H1 (cell line): ENCODE results near the gene PDZK1IP1. TPM values are rescaled to one million over a fixed set of nuclear protein-coding genes. Genes with fewer than 3 reads are reported as not detected.

Source experiments
- CTCF ChIA-PET: fragments of 300-600 bp; sonication (Branson Sonifier 250); formaldehyde crosslinking; loops from one replicate; lab custom pipeline; 2021; ENCODE audit not compliant: partially characterized antibody; lab: Charles Lee
- POLR2A ChIA-PET: fragments of 300-600 bp; sonication (Branson Sonifier 250); formaldehyde crosslinking; loops from one replicate; lab custom pipeline; 2021; ENCODE audit warnings: inconsistent platforms; ENCODE audit not compliant: partially characterized antibody; lab: Charles Lee
- DNase-seq, 2 experiments: peaks; one replicate each; pipeline versions ENCODE4 v3.0.0 to v3.0.0-alpha.2; 2010 to 2022; ENCODE audit warnings: low spot score in 2 of 2, low read depth in 1 of 2, mixed read lengths in 1 of 2
- FAIRE-seq: peaks from 2 replicates; lab custom pipeline; 2011; peaks lifted over from hg19 to GRCh38; lab: Jason Lieb, UNC
- H2AFZ ChIP-seq: 2 replicates; pipeline ENCODE4 v1.8.1; 2012; ENCODE audit warnings: low read length, inconsistent platforms
- H2AK5ac ChIP-seq: 2 replicates; pipeline ENCODE4 v1.6.1; 2013; ENCODE audit warnings: low read depth, low read length
- H2BK120ac ChIP-seq: replicated peaks from 2 replicates; pipeline ENCODE3; 2013; ENCODE audit warnings: low read depth, low read length, inconsistent platforms
- H2BK12ac ChIP-seq: 2 replicates; pipeline ENCODE4 v1.6.1; 2013; ENCODE audit warnings: low read depth, low read length
- H2BK15ac ChIP-seq: 2 replicates; pipeline ENCODE4 v1.6.1; 2013; ENCODE audit warnings: low read length
- H2BK20ac ChIP-seq: 2 replicates; pipeline ENCODE4 v1.6.1; 2013; ENCODE audit warnings: low read length
- H2BK5ac ChIP-seq: 2 replicates; pipeline ENCODE4 v1.6.1; 2013; ENCODE audit warnings: low read depth, low read length
- H3K14ac ChIP-seq: 2 replicates; pipeline ENCODE4 v1.6.1; 2013; ENCODE audit warnings: inconsistent platforms; ENCODE audit not compliant: insufficient read length
- H3K18ac ChIP-seq: 2 replicates; pipeline ENCODE4 v1.6.1; 2013; ENCODE audit warnings: low read length; ENCODE audit errors: extremely low read depth
- H3K23ac ChIP-seq: 2 replicates; pipeline ENCODE4 v1.6.1; 2013; ENCODE audit warnings: inconsistent platforms; ENCODE audit not compliant: insufficient read length
- H3K23me2 ChIP-seq: 2 replicates; pipeline ENCODE4 v1.6.1; 2013; ENCODE audit warnings: low read depth, low read length
- H3K27ac ChIP-seq: 2 replicates; pipeline ENCODE4 v1.6.1; 2011; ENCODE audit warnings: low read depth, low read length, inconsistent platforms
- H3K27me3 ChIP-seq, 4 experiments: replicated peaks in 1 of 4; 1 replicate in 1 of 4; 2 replicates in 3 of 4; pipeline versions ENCODE4 v1.6.1 to v1.8.1; 2011 to 2013; ENCODE audit warnings: low read length in 3 of 4, mild to moderate bottlenecking in 3 of 4, inconsistent platforms in 2 of 4, mixed read lengths in 2 of 4, moderate library complexity in 1 of 4; ENCODE audit not compliant: control insufficient read depth in 3 of 4, insufficient read depth in 3 of 4; ENCODE audit errors: extremely low read depth in 1 of 4
- H3K36me3 ChIP-seq, 4 experiments: 2 replicates each; pipeline versions ENCODE4 v1.6.1 to v1.8.1; 2011 to 2013; ENCODE audit warnings: mild to moderate bottlenecking in 4 of 4, low read length in 3 of 4, moderate library complexity in 2 of 4, control low read depth in 1 of 4, inconsistent platforms in 1 of 4; ENCODE audit not compliant: insufficient read depth in 4 of 4, control insufficient read depth in 2 of 4
- H3K4ac ChIP-seq: replicated peaks from 2 replicates; pipeline ENCODE3; 2013; ENCODE audit warnings: low read length, low read depth, mixed read lengths, inconsistent platforms; ENCODE audit not compliant: insufficient read length
- H3K4me1 ChIP-seq, 4 experiments: replicated peaks in 1 of 4; 1 replicate in 1 of 4; 2 replicates in 3 of 4; pipeline versions ENCODE4 v1.6.1 to v1.8.1; 2011 to 2013; ENCODE audit warnings: low read length in 3 of 4, inconsistent platforms in 2 of 4, mixed read lengths in 1 of 4; ENCODE audit not compliant: insufficient read depth in 4 of 4, control insufficient read depth in 3 of 4
- H3K4me2 ChIP-seq, 2 experiments: 2 replicates each; pipeline versions ENCODE4 v1.6.1 to v1.8.1; 2011 to 2013; ENCODE audit warnings: low read depth in 2 of 2, low read length in 2 of 2, control low read depth in 1 of 2, inconsistent platforms in 1 of 2, mild to moderate bottlenecking in 1 of 2; ENCODE audit not compliant: insufficient read depth in 1 of 2
- H3K4me3 ChIP-seq, 4 experiments: fragments of 200-600, 300-600 bp in 1 of 4; sonication (generic), shearing (Covaris generic), sonication (Bioruptor Twin) in 1 of 4; 2 replicates each; pipeline versions ENCODE4 v1.5.1 to v1.8.1; 2011 to 2016; ENCODE audit warnings: low read length in 4 of 4, low read depth in 3 of 4, control low read depth in 2 of 4, inconsistent platforms in 2 of 4, mild to moderate bottlenecking in 2 of 4, mixed read lengths in 1 of 4, moderate library complexity in 1 of 4; ENCODE audit not compliant: insufficient read depth in 2 of 4; ENCODE audit errors: extremely low read depth in 1 of 4
- H3K56ac ChIP-seq: replicated peaks from 2 replicates; pipeline ENCODE3; 2013; ENCODE audit warnings: low read depth, mild to moderate bottlenecking, mixed read lengths, low read length, inconsistent platforms; ENCODE audit not compliant: insufficient read length
- H3K79me1 ChIP-seq: 2 replicates; pipeline ENCODE4 v1.6.1; 2013; ENCODE audit warnings: low read depth, low read length, control low read depth
- H3K79me2 ChIP-seq, 2 experiments: 2 replicates each; pipeline versions ENCODE4 v1.6.1 to v1.8.1; 2012 to 2013; ENCODE audit warnings: low read length in 2 of 2, mild to moderate bottlenecking in 2 of 2, inconsistent platforms in 1 of 2; ENCODE audit not compliant: insufficient read depth in 2 of 2, control insufficient read depth in 1 of 2
- H3K9ac ChIP-seq, 4 experiments: replicated peaks in 1 of 4; 1 replicate in 1 of 4; 2 replicates in 3 of 4; pipeline versions ENCODE4 v1.6.1 to v1.8.1; 2011 to 2013; ENCODE audit warnings: low read depth in 3 of 4, low read length in 3 of 4, control low read depth in 2 of 4, mild to moderate bottlenecking in 2 of 4, moderate library complexity in 2 of 4, inconsistent platforms in 1 of 4; ENCODE audit errors: extremely low read depth in 1 of 4
- H3K9me3 ChIP-seq, 2 experiments: 2 replicates each; pipeline versions ENCODE4 v1.6.1 to v1.8.1; 2012 to 2013; ENCODE audit warnings: mild to moderate bottlenecking in 2 of 2, moderate library complexity in 2 of 2, control low read depth in 1 of 2, inconsistent platforms in 1 of 2, low read depth in 1 of 2, low read length in 1 of 2, mixed read lengths in 1 of 2; ENCODE audit not compliant: insufficient read depth in 2 of 2
- H4K20me1 ChIP-seq, 2 experiments: replicated peaks in 1 of 2; 2 replicates each; pipeline versions ENCODE3 to v1.8.1; 2011 to 2013; ENCODE audit warnings: inconsistent platforms in 2 of 2, low read length in 2 of 2, mild to moderate bottlenecking in 1 of 2; ENCODE audit not compliant: insufficient read depth in 2 of 2, control insufficient read depth in 1 of 2
- H4K5ac ChIP-seq: 2 replicates; pipeline ENCODE4 v1.6.1; 2013; ENCODE audit warnings: low read length, low read depth, mixed read lengths, inconsistent platforms; ENCODE audit not compliant: insufficient read length
- H4K8ac ChIP-seq: 2 replicates; pipeline ENCODE4 v1.8.0; 2013; ENCODE audit warnings: mild to moderate bottlenecking, moderate library complexity, low read length, inconsistent platforms; ENCODE audit not compliant: insufficient read depth; ENCODE audit errors: extremely low read depth
- H4K91ac ChIP-seq: replicated peaks from 2 replicates; pipeline ENCODE3; 2013; ENCODE audit warnings: low read length, mixed read lengths, inconsistent platforms; ENCODE audit not compliant: insufficient read length
- FOSL1 ChIP-seq: IDR thresholded peaks from 2 replicates; pipeline ENCODE4 v1.6.1; 2011; ENCODE audit warnings: mild to moderate bottlenecking, low read depth, low read length, moderate library complexity; ENCODE audit not compliant: insufficient read depth
- SIRT6 ChIP-seq: IDR thresholded peaks from one replicate; pipeline ENCODE4 v1.7.1; 2012; ENCODE audit warnings: low read length, inconsistent platforms
- WGBS, 2 experiments: shearing (Covaris generic) in 1 of 2; methylation state at CpG; one replicate each; pipeline versions ENCODE4 v1.1.6 to v1.1.7; 2013 to 2015; ENCODE audit warnings: low lambda C conversion rate in 2 of 2, mixed read lengths in 2 of 2, inconsistent platforms in 1 of 2, low coverage in 1 of 2, missing lambda C conversion rate in 1 of 2; ENCODE audit not compliant: insufficient replicate concordance in 2 of 2, insufficient coverage in 1 of 2, insufficient read length in 1 of 2; ENCODE audit errors: extremely low coverage in 1 of 2, missing lambda C conversion rate in 1 of 2; 5-methylcytosine and 5-hydroxymethylcytosine counted together
- polyA plus RNA-seq, 7 experiments: library from polyadenylated mRNA; depleted of rRNA in 3 of 7; stranded (reverse) in 5 of 7; unstranded in 2 of 7; fragments of >200 nt in 5 of 7; fragments of 200-250 nt in 2 of 7; gene quantifications; 1 replicate in 5 of 7; 2 replicates in 1 of 7; 4 replicates in 1 of 7; pipeline versions ENCODE4 v1.2.1 to v1.2.3, GENCODE V29; 2011 to 2013; ENCODE audit warnings: missing spikeins in 2 of 7, mixed read lengths in 2 of 7
- total RNA-seq: library from RNA; stranded (reverse); fragmentation: NEBNext Ultra II Directional; extraction: Animal tissue kit (Norgen Biotek cat#: 25700); gene quantifications from 2 replicates; pipeline ENCODE4 v1.2.1, GENCODE V29; 2021

Gene PDZK1IP1
- total and polyA plus RNA-seq, 2 of the 8 experiments (the other 6 are each of a cell fraction or from before 2014, with no cell fraction given): 0.17 TPM; not detected in 1

DNA sequence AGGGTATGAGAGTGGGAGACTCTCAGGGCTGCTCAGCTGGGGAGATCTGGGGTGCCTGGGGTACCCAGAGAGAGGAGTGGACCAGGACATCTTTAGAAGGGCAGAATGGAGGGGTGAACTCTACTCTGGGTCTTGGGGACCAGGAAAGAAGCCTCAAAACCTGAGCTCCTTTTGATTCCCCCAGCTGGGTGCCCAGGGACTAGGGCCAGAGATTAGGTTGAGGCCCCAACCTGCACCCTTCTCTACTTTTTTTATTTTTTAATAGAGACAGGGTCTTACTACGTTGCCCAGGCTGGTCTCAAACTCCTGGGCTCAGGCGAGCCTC is 1.9 kb downstream of the PDZK1IP1 start:
- H2BK12ac ChIP-seq: no peak overlapping the region
- H3K4me3 ChIP-seq: no peak overlapping the region
- H2BK20ac ChIP-seq: no peak overlapping the region
- no peaks in the 10 kb centered on the region for H3K79me1 ChIP-seq
- no peak overlapping the region for H2BK5ac ChIP-seq
- no peak overlapping the region for H3K14ac ChIP-seq
- no peaks in the 10 kb centered on the region for H3K9me3 ChIP-seq
- no peak overlapping the region for H3K56ac ChIP-seq
- H2AFZ ChIP-seq: no peak overlapping the region
- POLR2A ChIA-PET: no interaction called here
- peaks cover 5 to 17% (median 10%) of the 10 kb centered on the region in 4 experiments for H3K4me1 ChIP-seq
- no peaks in the 10 kb centered on the region for H3K79me2 ChIP-seq
- no peak overlapping the region for H2BK120ac ChIP-seq
- no peaks in the 10 kb centered on the region; a peak in 3 of 7 replicates for H3K27me3 ChIP-seq
- H2AK5ac ChIP-seq: no peak overlapping the region
- no peak for FAIRE-seq
- peaks cover 5% of the 10 kb centered on the region; the same call in 1 of the 2 replicates for H3K23me2 ChIP-seq
- H4K91ac ChIP-seq: no peak overlapping the region
- no peak overlapping the region for H4K8ac ChIP-seq
- H3K4ac ChIP-seq: no peak overlapping the region
- H3K4me2 ChIP-seq: no peak overlapping the region
- no peak for DNase-seq
- H3K27ac ChIP-seq: no peak overlapping the region
- no peaks in the 10 kb centered on the region for H3K36me3 ChIP-seq
- H3K18ac ChIP-seq: no peak overlapping the region
- TF ChIP-seq FOSL1: no peak
- no peak for TF ChIP-seq SIRT6
- no peaks in the 10 kb centered on the region for H4K20me1 ChIP-seq
- WGBS, 2 experiments: 82% methylated on average over 2 of the region's 2 CpGs; no CpG with 5 or more reads in 1 of the 2 experiments
- H3K9ac ChIP-seq: no peak overlapping the region
- H3K23ac ChIP-seq: no peak overlapping the region
- H2BK15ac ChIP-seq: no peak overlapping the region
- H4K5ac ChIP-seq: no peak overlapping the region
- CTCF ChIA-PET: interaction anchor here (0.6 to 14.4 kb wide), 4 partner anchors 8 to 522 kb away, joined by 3 to 207 read pairs (median 80); no protein-coding TSS in a partner anchor
